Caki2 (cell line): ENCODE results near the gene NFATC4. TPM values are rescaled to one million over a fixed set of nuclear protein-coding genes. Genes with fewer than 3 reads are reported as not detected.
"Not testable (repeated sequence)": the region's sequence is repeated elsewhere in the genome, so short reads cannot be mapped to it uniquely, and the experiment has no call there.

ENCODE experiments used
- DNase-seq: peaks from one replicate; pipeline ENCODE4 v3.0.0-alpha.2; 2015; ENCODE audit warnings: low read depth
- in situ Hi-C: cut with HindIII; loops from 2 replicates; pipeline ENCODE4 v1.10.0; 2016; ENCODE audit warnings: low sequenced_read_pairs, low pct_unique_long_range_greater_than_20kb, mixed read lengths
- total RNA-seq: library from RNA; depleted of rRNA; stranded (reverse); fragments of >200 nt; shearing (Covaris generic); gene quantifications from 2 replicates; pipeline ENCODE4 v1.2.3, GENCODE V29; 2014; ENCODE audit warnings: low replicate concordance

The NFATC4 gene
- total RNA-seq, 1 experiment from 2014 or later, result not detected

DNA sequence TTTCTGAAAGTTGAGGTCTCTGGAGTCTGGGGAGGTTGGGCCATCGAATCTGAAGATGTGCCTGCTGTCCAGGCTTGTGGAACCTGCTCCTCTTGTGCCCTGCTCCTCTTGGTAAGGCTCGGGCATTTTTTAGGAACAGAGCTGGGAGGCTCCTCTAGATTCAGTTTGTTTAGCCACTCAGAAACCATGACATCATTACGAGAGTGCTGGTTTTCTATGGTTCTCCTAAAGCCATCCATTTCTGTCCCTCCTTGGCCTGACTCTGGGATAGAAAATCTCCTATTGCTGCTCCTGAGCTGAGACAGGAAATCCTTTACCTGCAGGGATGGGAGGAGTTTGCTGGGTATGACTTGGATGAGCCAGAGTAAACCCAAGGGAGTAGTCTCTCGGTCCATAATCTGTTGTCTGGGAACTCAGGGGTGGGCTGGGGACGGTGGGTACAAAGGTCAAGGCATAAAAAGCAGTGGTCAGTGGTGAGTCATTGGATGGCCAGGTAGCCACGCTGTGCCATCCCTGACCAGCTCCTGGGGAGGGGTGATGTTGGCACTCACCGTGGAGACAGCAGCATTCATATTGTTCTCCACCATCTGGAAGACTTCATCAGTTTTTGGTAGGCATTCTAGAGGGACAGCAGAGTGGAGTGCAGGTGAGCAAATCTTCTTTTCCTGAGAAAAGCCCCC, 30.7 kb upstream of the NFATC4 start:
- in situ Hi-C loops, result loop anchor here (10.0 kb wide), 1 partner anchor 98 kb away; no protein-coding TSS in a partner anchor
- no peak for DNase-seq

DNA sequence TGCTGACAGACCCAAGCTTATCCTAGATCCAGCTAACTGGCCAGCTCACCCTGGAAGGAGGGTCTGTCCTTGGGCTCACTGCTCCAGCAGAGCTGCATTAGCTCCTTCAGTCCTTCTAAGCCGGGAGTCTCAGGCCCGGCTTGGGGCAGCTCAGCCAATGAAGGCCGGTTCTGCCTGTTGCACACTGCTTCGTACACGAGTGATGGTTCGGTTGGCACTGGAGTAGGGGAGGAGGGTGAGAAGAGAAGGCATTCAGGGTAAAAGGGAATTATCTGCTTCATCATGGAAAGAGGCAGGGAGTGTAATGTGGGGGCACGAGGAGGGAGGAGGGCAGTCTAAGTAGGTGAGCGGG, 30.2 kb upstream of the NFATC4 start:
- DNase-seq, result no peak
- in situ Hi-C loops, result loop anchor here (10.0 kb wide), 1 partner anchor 97 kb away; no protein-coding TSS in a partner anchor

DNA sequence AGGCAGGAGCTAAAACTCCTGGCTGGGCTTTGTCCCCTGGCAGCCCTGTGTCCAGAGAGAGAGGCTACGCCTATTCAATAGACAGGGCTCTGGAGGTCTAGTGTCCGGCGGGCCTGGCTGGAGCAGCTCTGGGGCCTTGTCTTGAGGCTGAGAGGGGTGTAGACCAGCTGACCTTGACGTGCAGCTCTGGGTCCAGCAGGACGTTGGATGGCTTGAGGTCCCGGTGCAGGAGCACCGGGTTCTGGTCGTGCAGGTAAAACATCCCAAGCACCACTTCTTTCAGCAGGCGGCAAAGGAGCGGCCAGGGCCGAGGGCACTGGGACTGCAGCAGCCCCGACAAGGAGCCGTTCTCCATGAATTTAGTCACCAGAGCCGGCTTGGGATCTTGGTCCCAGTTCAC, 29.1 kb upstream of the NFATC4 start:
- DNase-seq, result no peak
- in situ Hi-C loops, result loop anchor here (10.0 kb wide), 1 partner anchor 96 kb away; no protein-coding TSS in a partner anchor

DNA sequence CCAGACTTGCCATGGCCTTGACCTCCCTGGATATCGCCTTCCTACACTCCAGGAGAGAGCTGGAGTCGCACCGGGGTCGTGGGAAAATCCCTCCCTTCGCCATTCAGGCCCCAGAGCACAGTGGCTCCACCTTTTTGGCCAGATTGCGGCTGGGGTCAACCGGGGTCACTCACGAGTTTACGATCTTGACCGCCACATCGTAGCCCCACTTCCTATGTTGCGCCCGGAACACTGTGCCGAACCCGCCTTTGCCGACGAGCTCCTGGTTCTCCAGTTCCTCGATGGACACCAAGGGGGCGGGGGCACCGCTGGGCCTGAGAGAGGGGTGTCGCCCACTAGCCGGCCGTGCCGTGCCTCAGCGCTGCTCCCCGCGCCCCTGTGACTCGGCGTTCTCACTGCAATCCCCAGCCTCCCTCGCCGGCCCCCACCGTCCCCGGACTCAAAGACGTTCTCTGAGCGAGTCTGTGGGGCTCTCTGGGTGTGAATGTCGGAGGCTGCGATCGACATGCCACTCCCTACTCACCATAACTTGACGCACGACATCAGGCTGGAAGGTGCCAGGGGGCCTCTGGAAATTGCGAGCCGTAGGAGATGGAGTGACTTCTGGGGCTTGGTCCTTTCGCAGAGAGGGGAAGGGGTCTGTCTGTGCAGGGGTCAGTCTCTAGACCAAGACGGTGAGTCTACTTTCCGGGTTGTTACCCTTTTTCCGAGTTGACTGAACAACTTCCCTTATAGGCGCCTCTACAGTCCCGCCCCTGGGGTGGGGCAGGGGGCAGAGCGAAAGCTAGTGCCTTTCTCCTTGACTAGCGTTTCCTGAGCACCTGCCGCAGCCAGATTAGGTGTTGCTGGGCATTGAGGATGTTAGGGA, 28.5 kb upstream of the NFATC4 start, which contains the start of gene RIPK3:
RIPK3 (minus strand) TSS at position 708 of the 868 bp plus-strand sequence; CDS start at position 543, 165 bp downstream.
- in situ Hi-C loops, result loop anchor here (10.0 kb wide), 1 partner anchor 95 kb away; no protein-coding TSS in a partner anchor
- DNase-seq, result no peak

DNA sequence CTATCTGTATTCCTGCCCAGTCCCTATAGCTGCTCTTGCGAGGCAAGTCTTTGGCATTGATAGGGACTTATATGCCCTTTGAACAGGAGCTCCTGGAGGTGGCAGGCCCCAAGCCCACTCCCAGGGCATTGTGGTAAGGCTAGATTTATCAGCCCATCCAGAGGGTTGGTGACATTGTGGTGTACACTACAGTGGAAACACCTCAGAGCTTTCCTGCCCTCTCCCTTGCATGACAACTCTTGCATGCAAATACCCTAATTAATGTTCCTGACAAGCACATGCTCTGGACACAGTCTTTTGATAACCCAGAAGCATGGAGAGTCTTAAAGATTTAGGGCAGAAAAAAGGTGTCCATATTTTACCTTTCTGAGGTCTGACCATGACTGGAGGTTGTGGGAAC, 27.4 kb upstream of the NFATC4 start:
- in situ Hi-C loops, result no loop called here
- DNase-seq, result no peak

DNA sequence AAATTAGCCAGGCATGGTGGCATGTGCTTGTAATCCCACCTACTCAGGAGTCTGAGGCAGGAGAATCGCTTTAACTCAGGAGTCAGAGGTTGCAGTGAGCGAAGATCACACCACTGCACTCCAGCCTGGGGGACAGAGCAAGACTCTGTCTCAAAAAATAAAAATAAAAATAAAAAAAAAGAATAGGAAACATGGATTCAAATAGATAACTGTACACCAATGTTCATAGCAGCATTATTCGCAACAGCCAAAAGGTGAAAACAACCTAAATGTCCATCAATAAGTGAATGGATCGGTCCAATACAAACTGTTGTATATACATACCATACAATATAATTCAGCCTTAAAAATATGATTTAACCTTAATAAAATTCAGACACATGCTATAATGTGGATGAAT, 25.1 kb upstream of the NFATC4 start:
- in situ Hi-C loops, result no loop called here
- no peak for DNase-seq

DNA sequence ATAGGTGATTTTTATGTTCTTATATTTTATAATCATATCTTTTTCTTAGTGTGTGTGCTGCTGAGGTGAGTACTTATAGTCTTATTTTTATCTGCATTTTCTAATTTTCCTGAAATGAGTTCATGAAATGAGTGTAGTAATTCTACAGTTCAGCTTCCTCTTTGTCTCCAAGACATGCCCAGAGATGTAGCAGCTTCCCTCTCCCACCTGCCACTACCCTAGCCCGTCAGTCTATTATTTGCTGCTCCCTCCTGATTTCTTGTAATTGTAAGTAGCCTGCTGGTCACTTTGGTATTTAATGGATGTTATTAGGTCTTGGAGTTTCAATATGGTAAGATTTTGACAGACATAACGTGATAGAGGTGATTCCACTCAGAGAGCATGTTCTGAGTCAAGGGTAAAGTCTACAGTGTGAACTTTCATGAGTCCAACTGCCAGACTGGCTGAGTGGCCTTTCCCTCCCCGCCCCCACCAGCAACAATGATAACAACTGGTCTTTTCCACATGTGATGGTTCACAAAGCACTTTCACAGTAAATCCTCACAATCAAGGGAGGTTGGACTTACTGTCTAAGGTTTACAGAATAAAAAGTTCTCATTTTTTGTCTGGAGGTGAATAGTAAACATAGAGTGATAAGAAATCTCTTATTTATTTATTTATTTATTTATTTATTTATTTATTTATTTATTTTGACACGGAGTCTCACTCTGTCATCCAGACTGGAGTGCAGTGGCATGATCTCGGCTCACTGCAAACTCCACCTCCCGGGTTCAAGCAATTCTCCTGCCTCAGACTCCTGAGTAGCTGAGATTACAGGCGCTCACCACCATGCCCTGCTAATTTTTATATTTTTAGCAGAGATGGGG, 24.0 kb upstream of the NFATC4 start:
- DNase-seq, result no peak
- in situ Hi-C loops, result no loop called here

DNA sequence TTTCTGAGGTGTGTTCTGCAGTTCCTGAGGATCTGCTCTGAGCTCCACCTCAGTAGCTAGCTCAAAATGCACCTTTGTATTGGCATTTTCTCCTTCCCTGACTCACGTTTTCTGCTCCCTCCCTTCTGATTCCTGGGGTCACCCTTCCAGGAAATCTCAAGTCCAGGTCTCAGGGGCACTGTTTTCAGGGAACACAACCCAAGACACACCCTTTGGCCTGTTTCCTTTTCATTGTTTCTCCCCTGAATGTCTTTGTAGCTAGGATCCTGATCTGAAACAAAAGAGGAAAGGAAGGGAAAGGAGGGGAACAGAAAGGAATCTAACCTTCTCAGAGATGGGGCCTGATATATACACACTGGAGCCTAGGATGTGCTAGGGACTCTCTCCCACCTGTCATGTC, 20.9 kb upstream of the NFATC4 start:
- in situ Hi-C loops, result no loop called here
- DNase-seq, result no peak

DNA sequence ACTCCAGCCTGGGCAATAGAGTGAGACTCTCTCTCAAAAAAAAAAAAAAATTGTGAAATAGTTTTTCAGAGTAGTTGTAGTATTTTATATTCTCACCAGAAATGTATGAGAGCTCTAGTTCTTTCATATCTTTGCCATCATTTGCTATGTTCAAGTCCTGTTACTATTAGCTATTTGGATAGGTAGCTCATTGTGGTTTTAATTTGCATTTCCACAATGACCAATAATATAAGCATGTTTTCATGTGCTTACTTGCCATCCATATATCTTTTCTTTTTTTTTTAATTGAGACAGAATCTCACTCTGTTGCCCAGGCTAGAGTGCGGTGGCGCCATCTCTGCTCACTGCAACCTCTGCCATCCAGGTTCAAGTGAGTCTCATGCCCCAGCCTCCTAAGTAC, 19.8 kb upstream of the NFATC4 start:
- in situ Hi-C loops, result no loop called here
- no peak for DNase-seq

DNA sequence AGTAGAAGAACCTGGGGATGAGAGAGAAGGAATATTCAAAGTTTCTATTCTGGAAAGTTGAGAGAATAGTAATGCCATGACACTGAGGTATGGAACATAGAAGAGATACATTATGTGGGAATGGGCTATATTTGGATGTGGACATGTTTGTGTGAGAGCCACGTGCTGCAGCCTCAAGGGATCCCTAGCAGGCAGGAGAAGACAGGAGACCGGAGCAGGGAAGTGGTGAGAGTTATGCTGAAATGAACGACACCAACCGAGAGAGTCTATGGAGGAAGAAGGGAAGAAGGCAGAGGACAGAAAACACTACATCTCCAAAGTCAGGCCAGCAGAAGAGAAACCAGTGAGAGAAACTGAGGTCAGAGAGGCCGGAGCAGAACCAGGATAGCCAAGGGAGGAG, 18.2 kb upstream of the NFATC4 start:
- no peak for DNase-seq

DNA sequence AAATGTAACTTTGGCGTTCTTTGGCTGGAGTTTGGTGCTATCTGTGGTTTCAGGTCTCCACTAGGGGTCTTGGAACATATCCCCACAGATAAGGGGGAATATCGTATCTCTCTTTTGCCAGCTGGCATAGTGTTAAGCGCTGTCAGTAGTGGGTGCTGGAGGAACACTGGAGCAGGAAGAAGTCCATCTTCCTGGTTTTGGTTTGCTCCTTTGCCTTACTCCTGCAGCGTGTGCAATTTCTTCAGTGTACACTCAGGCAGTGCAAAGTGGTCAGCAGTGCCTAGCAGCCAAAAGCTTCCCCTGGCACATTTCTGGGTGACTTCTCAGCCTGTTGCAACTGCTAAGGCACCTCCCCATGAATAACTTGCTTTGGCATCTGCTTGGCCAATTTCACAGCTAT, 16.5 kb upstream of the NFATC4 start:
- in situ Hi-C loops, result no loop called here
- no peak for DNase-seq

More for the DNA sequence above, 18.2 kb upstream of the NFATC4 start:
- in situ Hi-C loops, result no loop called here

DNA sequence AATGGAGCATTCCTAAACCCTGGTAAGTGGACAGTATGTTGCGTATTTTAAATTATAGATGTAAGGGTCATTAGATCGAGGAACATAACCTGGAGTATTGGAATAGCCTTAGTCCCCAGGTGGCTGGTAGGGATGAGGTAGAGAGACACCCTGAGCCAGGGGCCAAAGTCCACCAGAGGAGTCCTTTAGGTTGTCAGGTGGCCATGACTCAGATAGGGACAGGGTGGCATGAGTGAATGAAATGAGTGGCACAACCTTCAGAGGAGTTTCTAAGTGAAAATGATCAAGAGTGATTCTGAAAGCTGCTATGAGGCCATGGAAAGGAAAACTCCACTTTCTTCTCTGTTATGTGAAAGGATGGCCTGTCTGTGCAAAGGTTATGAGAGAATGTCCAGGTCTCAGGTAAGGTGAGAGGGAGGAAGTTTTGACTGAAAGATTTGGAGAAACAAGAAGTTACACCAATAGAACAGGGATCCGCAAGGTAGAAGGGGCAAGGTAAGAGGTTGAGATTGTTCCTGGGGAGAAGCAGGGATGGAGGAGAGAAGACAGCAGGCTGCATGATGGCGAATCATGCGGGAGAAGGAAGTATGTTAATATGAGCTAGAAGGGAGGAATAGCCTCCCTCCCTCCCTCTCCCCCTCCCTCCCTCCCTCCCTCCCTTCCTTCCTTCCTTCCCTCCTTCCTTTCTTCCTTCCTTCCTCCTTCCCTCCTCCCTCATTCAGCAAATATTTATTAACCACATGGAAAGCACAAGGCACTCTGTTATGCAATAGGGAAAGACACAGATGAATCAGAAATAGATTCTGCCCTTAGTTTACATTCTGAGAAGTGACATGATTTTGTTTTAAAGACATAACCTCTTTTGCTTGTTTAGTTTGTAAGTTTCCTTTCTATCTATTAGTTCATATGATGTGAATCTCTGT, 14.2 kb upstream of the NFATC4 start:
- no peak for DNase-seq
- in situ Hi-C loops, result no loop called here

DNA sequence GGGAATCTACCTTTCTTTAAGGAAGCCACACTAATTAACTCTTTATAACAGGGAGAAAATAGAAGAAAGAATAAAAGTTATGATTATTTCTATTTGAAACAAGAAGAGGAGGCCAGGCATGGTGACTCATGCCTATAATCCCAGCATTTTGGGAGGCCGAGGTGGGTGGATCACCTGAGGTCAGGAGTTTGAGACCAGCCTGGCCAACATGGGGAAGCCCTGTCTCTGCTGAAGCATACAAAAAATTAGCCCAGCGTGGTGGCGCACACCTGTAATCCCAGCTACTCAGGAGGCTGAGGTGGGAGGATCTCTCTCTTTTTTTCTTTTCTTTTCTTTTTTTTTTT, 13.5 kb upstream of the NFATC4 start:
- in situ Hi-C loops, DNase-seq: not testable (repeated sequence)

DNA sequence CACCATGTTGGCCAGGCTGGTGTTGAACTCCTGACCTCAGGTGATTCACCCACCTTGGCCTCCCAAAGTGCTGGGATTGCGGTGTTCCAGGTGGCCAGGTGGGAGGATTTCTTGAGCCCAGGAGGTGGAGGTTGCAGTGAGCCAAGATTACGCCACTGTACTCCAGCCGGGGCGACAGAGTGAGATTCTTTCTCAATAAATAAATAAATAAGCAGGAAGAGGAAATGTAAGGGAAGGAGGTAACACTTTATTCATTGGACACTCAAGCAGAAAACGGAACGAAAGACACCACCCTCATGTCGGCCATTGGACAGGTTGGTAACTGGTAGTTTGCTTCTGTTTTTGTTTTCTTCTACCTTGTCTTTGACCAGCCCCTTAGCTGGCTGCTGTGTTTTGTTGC, 13.0 kb upstream of the NFATC4 start:
- in situ Hi-C loops, result no loop called here
- no peak for DNase-seq

DNA sequence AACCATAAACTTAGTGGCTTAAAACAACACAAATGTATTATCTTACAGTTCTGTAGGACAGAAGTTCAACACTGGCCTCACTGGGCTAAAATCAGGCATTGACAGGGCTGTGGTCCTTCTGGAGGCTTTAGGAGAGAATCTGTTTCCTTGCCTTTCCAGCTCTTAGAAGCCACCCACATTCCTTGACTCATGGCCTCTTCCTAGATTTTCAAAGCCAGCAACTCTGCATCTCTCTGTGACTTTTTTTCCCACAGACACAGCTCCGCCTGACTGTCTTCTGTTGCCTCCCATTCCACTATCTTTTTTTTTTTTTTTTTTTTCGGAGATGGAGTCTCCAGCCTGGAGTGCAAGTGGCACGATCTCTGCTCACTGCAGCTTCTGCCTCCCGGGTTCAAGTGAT, 11.8 kb upstream of the NFATC4 start:
- DNase-seq, result no peak
- in situ Hi-C loops, result no loop called here

DNA sequence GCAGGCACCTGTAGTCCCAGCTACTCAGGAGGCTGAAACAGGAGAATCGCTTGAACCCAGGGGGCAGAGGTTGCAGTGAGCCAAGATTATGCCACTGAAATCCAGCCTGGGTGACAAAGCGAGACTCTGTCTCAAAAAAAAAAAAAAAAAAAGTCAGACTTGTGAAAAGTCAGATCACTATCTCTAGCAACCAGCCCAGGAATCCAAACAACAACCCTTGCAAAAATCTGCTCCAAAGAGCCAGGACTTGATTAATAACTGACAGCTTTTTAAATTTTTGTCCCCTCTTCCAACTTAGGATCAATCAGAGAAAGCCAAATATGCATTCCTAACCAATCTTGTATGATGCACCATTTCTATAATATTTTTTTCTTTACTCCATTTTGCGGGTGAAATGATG, 7.7 kb upstream of the NFATC4 start:
- no peak for DNase-seq
- in situ Hi-C loops, result no loop called here

DNA sequence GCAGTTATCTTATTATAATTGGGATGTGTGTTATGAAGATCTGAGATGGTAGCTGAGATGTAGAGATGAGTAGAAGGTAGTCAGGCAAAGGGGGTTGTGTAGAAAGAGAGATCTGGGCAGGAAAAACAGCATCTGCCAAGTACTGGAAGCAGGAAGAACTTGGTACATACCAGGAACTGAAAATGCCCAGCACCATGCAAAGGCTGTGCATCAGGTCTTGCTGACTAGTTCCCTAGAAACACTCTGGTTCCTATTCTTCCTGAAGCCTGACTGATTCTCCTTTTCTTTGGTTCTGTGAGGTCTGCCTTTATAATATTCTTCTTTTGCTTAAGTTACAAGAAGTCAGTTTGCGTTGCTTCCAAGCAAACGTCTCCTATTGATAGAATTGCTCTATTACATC, 6.7 kb upstream of the NFATC4 start:
- DNase-seq, result no peak
- in situ Hi-C loops, result no loop called here
